GM21528 (cell line): ENCODE data around the gene HSD11B1.

Experiments
- ATAC-seq: cut with Tn5 transposase; IDR thresholded peaks from one replicate; pipeline ENCODE4 v1.9.1; 2021; ENCODE audit warnings: mild to moderate bottlenecking, moderate library complexity; ENCODE audit not compliant: unreplicated experiment, low FRiP score

Gene HSD11B1

DNA sequence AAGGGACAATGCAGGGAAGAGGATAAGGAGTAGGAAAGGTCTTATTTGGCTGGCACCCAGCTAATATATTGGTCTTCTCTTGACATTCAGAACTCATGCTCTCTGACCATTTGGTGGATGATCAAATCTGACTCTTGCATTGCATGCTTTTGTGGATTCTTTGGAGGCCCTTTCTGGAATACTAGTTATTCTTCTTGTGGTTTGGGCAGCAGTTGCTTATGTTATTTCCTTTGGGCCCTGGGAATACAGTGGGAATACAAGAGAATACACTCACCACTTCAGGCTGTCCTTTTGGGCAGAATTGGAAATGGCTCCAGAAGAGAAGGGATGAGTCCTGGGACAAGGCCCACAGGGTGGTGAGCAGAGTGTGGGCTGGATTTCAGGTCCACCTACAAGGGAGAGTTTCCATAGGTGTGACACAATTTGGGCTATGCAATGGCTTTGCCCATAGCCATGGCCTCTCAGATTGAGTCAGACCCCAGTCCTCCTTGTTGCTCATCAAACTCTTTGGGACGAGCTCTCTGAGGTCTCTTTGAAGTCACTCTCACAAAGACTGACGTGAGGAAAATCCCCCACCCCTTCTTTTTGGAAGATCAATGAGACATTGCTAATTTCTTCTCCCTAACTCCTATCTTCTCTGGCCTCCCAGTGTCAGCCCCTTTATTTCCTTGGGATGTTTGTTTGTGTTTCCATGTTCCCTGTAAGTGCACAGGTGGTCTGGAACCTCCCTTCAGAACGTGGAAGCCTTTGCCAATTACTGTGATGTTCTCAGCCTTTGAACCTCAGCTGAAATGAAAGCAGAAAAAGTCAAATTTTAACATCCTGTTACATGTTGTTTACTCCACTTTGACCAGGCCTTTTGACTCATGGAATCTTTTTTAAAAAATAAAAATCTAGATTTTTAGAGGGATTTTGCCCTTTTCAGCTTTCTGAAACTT is 19.4 kb downstream of the HSD11B1 start:
- ATAC-seq: no peak

DNA sequence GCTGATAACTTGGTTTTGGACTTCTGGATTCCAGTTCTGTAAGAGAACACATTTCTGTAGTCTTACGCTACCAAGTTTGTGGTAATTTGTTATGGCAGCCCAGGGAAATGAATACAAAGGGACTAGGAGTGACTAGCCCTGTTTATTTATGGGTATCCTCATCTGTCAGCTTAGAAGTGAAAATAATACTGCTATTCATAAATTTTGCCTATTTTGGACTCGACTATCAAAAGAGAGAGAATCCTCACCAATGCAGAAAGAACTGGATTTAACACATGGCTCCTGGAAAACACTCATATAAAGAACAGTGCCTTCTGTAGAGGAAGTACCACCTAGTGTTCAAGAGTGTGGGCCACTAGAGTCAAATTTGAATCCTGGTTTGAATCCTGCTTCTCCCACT is 22.6 kb downstream of the HSD11B1 start:
- no peak for ATAC-seq

DNA sequence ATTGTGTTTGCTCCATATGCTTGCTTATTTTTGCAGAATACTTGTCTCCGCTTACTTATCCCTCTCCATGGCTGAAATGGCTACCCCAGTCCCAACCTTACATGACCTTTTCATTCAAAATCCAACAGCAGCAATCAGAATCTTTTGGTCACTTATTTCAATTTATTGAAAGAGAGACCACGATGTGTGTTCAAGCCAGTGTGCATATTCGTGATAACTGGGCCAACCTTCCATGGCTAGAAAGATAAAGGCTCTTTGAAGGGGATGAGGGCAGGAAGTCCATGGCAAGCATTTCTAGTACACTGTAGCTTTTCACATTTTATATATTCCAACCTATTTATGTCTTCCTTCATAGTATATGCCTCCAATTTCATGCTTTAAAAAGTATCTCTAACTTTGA is 23.1 kb downstream of the HSD11B1 start:
- ATAC-seq: no peak

DNA sequence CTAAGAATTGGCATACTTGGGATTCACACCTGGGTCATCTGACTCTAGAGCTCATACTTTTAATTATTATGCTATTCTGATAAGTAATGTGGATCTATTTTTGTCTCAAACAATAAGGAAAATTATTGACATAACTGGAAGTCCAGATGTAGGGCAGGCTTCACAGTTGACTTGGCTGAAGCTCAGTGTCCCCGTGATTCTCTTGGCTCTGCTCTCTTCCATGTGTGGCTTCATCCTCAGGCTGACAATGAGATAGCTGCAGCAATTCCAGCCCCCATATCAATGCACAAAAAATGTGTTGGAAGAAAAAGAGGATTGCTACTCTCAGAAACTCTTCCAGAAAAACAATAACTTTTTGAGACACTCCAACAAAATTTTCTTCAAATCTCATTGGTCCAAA is 23.8 kb downstream of the HSD11B1 start:
- no peak for ATAC-seq

DNA sequence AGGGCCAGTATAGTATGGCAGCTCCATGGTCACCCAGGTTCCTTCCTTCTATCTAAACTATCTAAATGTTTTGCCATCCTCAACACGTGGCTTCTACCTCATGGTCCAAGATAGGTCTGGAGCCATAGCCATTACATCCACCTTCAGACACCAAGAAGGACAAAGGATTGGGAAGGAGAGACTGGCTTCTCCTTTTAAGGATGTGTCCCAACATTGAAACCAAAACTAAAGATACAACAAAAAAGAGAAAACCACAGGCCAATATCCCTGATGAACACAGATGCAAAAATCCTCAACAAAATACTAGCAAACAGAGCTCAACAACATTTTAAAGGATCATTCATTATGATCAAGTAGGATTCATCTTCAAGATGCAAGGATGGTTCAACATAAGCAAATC is 24.8 kb downstream of the HSD11B1 start:
- ATAC-seq: no peak

DNA sequence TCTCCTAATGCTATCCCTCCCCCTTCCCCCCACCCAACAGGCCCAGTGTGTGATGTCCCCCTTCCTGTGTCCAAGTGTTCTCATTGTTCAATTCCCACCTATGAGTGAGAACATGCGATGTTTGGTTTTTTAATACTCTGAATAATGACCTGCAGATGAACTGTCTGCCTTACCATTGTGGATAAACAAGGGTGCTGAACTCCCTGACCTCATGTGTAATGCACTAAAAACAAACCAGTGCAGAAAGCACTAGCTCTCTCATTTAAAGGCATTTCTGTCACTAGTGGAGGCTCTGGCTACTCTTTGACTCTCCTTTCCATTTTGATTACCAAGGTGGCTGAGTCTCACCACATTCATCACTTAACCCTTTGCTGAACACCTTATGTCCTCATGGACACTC is 28.1 kb downstream of the HSD11B1 start:
- ATAC-seq: no peak

DNA sequence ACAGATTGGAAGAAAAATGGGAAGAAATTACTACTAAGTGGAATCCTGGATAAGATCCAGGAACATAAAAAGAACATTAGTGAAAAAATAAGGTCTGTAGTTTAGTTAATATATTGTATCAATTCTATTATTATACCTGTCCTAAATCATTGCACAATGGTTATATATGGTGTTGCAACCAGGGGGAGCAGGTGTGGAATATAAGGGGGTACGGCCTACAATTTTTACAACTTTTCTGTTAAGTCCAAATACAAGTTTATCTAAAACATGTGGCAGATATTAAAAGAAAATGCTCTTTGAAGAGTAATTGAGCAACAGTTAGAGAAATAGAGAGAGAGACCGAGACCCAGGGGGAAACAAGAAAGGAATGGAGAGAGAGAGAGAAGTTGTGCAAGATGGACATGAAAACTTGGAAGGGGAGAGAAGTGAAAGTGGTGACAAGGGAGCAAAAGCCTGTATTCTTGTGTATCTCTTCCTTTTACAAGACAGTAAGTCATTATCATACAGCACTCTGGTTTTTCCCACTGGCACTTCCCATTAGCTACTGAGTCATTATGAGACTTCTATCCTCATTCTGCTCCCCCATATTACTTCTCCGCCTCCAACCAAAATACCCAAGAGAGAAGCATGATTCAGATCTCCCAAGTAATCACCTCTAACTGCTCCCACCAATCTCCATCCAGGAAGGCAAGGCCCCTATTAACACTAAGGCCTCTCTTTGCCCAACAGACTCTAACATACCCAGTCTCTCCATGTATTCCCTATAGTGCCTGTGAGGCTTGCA is 29.0 kb downstream of the HSD11B1 start:
- no peak for ATAC-seq

DNA sequence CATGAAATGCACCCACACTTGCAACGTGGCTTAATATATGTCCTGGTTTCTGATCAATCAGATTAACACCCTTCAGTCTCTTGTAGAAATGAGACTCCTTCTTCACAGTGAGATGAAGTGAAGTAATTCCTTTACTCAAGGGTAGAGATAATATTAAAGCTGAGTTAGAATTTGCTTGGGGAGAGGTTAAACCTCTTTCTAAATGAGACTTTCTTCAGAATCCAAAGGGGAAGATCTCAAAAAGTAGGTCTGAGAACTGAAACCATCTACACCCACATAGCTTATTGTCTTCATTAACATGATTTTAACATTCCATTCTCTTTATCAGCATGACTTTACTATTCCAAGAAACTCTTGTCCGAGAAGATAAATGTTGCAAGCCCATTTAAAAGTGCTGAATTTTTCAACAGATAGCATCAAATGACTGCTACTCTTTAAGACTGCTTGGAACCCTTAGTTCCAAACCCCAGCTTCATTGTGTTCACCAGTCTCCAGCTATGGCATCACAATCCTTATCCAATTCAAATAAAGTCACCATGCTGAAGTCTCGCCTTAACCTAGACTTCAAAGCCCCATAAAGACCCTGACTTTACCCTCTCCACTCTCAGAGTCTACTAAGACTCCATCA is 32.0 kb downstream of the HSD11B1 start:
- no peak for ATAC-seq

DNA sequence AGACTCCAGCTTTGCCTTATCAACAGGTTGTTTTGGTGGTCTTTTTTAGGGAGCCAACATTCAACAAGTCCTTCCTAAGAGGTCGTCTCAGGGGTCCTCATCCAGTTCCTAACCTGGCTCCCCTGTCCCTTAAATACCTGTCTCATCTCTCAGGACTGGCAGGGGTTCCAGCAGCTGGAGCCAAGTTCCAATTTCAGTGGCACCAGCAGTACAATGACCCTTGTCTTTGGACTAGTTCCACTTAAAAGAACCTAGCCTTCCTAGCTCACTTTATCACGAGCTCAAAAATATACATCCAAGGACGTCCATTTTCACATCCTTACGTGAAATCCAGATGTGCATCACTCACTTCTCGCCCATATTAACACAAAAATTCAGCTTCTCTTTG is 32.5 kb downstream of the HSD11B1 start:
- no peak for ATAC-seq

DNA sequence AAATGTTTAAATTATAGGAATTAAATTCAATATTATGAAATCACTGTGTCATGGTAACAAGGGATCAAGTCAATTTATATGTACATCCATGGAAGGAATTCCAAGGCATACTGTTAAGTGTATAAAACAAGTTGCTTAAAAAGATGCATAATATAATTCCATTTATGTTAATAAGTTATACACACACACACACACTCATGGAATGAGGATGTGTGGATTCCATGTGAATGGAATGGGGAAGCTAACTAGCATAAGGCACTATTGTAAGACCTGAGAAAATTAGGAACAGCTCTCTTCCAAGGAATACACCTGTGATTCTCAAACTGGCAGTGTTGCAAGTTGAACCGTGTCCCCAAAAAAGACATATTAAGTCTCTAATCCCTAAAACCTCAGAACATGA is 33.6 kb downstream of the HSD11B1 start:
- ATAC-seq: no peak

DNA sequence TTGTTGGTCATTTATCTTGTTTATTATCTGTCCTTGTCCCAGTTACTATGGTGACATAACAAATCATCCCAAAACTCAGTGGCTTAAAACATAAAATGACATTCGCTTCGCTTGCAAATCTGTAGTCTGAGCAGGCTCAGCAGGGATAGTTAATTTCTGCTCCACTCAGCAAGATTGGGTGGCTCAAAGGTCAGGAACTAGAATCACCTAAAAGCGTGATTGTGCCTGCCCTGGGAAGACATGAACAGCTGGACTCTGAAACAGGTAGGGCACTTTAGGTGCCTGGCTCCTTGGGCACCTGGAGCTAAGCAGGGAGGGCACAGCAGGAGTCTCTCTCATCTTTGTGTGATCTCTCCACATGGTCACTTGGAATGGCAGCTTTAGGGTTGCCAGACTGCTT is 36.5 kb downstream of the HSD11B1 start:
- ATAC-seq: no peak

DNA sequence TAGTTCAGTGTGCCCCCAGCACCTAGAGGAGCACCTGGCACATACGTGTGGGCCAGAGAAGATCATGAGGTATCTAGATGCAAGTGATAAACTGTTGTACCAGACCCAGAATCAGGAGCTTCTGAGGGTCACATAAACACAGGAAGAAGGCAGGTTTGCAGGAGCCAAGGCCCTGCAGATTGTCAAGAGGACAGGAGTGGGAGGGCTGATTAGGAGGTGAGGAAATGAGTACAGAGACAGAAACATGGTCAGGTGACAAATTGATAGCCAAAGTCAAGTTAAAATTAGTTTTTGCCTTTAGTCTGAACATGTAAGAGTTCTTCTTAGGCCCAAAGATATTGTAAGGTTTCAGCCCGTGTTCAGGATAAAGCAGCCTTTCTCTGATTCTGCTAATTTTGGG is 37.2 kb downstream of the HSD11B1 start:
- ATAC-seq: no peak

DNA sequence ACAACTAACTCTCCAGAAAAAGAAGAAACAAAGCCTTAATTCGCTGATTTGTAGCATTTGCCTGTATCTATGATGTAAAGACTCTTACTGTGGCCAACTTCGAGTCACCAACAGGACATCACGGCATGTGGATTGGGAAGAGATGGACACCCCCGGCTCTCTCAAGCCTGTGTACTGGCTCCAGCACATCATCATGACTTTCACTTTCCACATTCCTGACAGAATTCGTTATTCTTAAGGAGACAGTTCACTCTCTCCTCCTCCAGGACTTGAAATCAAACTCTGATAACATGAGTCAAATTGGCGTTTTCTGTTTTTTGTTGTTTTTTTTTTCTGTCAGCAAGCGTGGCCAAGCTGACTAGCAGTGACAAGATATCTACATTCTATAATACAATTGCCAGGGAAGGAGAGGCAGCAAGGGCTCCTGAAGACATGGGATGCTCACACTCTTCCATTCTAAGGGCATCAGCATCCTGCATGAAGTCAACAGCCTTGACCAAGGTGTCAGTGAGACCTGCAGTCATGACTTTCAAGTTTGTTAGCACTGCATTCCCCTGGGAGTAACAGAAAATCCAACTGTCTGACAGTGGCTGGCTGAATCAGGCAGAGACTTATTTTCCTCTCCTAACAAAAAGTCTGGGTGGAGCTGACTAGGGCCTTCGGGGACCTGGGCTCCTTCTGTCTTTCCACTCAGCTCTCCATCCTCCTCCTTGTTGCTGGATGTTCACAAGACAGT is 37.9 kb downstream of the HSD11B1 start:
- ATAC-seq: no peak

DNA sequence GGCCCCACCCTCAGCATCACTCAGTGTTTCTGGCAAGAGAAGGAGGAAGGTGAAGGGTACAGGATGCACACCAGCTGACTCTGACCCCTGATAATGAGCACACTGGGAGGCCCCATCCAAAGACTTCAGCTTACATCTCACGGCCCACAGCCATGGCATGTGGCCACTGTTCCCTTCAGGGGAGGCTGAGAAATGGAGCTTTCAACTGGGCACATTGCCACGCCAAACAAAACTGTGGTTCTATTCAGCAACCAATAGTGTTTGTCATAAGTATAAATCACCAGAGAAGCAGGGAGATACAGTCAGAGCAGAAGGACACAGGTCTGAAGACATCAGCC is 38.5 kb downstream of the HSD11B1 start:
- no peak for ATAC-seq

DNA sequence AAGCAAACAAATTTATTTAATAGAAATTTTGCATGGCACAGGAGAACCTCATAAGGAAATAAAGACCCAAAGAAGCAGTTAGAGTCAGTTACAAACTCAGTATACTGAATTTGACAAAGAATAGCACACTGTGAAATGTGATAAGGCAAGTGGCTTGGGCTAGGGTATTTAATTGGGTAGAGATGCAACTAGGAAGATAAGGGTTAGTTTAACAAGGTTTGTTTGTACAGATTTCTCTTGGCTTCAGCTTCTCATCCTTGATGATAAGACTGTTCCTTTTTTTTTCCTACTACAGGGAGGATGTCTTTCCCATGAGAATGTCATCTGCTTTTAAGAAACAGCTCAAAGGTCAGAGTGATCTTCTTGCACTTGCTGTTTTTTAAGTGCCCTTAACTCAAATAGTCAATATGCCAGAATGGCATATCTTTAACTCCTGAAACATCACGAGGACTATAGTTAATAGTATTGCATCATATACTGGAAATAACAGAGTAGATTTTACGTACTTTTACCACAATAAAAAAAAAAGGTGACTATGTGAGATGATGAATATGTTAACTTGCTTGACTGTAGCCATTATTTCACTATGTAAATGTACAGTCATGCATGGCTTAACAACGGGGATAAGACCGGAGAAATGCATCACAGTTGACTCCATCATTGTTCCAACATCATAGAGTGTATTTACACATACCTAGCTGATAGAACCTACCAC is 42.0 kb downstream of the HSD11B1 start:
- no peak for ATAC-seq

DNA sequence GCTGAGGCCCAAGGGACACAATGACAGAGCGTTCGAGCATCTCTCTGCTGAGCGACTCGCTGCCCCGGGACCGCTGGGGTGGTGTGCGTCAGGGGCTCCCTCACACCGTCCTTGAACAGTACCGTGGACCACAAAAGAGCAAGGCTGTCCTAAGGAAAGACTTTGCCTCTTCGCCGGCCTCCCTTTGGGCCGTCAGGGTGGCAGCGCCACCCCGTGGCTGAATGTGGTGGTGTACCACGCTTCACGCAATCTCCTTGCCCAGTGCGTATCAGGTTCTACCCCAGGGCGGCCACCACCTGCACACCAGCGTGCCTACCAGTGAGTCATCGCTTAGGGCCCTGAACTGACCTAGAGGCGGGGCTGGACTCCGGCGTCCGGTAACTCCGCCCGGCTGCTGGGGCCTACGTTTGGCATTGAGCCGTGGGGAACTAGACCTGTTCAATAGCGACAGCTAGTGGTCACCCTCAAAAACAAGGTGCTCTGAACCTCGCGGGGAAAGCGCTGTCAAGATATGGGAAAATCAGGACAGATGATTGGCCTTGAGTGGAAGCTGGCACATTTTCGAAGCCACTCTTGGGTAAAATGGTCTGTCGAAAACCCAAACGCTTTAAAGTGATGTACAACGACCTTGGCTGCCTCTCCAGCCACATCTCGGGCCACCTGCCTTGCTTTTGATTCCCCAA is 43.1 kb downstream of the HSD11B1 start:
- ATAC-seq: peak; percentile 70

DNA sequence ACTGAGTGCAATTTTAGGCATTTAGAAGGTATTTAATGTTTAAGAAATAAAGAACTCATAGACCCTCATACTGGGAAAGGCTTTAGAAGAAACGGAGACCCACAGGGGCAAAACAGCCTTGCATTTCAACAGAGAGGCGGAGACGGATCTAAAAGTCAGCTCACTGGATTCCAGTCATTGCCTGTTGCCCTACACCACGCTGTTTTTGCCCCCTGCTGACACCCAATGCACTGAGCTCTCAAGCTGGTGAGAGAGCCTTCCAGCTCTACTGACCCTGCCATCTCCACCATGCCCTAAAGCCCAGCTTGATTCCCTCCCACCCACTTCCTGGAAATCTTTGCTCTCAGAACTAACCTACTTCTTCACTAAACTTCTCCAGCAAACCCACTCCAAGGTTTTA is 44.0 kb downstream of the HSD11B1 start:
- no peak for ATAC-seq

DNA sequence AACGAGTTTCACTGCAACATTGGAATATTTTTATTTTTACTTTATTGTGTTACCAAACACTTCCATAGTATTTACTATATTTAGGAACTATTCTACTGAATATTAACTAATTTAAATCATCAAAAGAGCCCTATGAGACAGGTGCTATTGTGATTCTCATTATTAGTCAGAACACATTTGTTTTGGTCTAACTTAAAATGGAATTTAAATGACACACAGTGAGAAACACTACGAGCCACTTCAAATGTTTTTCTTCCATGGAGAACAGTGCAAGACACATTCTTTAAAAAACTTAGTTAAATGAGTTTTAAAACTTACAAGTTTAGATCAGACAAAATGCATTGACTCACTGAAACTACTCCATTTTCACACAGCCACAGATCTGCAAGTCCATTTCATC is 44.6 kb downstream of the HSD11B1 start:
- no peak for ATAC-seq

DNA sequence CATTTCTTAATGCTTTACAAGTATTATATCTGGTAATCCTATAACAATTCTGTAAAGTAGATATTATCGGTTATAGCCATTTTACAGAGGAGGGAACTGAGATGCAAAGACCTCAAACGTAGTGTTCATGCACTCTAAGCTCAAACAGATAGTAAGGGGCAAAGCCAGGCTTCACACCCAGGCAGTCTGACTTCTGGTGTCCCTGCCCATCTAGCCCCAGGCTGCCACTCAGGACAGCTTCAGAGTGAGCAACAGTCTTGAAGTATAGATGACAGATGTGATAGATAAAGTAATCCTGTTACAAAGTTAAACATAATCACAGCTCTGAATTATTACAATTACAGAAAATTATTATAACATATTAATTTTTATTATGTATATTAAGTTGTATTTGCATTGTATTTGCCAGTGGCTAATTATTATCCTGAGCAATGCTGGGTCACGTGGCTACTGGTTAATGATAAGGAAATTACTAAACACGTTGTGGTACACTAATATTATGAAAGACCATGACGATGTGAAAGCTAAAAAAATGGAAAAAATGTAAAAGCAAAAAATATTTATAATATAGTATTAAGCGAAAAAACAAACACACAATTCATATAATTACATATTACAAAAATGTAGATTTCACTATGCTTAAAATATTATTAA is 45.2 kb downstream of the HSD11B1 start:
- no peak for ATAC-seq
